Kidney (tissue), 14 donors: ENCODE data around the gene MORC3. TPM values are rescaled to one million over a fixed set of nuclear protein-coding genes. Genes with fewer than 3 reads are reported as not detected.
"Not testable (repeated sequence)": the region's sequence is repeated elsewhere in the genome, so short reads cannot be mapped to it uniquely, and the experiment has no call there.

Experiments used
- DNase-seq, 5 donors: peaks; one replicate each; pipeline ENCODE4 v3.0.0-alpha.2; 2013 to 2020
- FAIRE-seq: peaks from 2 replicates; lab custom pipeline; 2012; peaks lifted over from hg19 to GRCh38; lab: Jason Lieb, UNC
- H3K27ac ChIP-seq, 2 donors: one replicate each; pipeline ENCODE4 v1.7.0; 2013; ENCODE audit warnings: low read depth in 2 of 2, low read length in 2 of 2, inconsistent platforms in 1 of 2
- H3K27me3 ChIP-seq: one replicate; pipeline ENCODE4 v1.7.1; 2013; ENCODE audit warnings: low read length, inconsistent platforms; ENCODE audit not compliant: control insufficient read depth, insufficient read depth
- H3K36me3 ChIP-seq, 3 donors: one replicate each; pipeline versions ENCODE4 v1.7.0 to v1.7.1; 2013; ENCODE audit warnings: low read length in 3 of 3, control low read depth in 1 of 3, inconsistent platforms in 1 of 3; ENCODE audit not compliant: insufficient read depth in 3 of 3, control insufficient read depth in 2 of 3
- H3K4me1 ChIP-seq, 3 donors: one replicate each; pipeline versions ENCODE4 v1.7.0 to v1.7.1; 2013; ENCODE audit warnings: low read length in 3 of 3, inconsistent platforms in 1 of 3, low read depth in 1 of 3; ENCODE audit not compliant: control insufficient read depth in 2 of 3, insufficient read depth in 2 of 3
- H3K4me3 ChIP-seq, 3 donors: one replicate each; pipeline versions ENCODE4 v1.7.0 to v1.8.1; 2013; ENCODE audit warnings: low read length in 3 of 3, control low read depth in 1 of 3, inconsistent platforms in 1 of 3
- H3K9ac ChIP-seq, 3 donors: one replicate each; pipeline versions ENCODE4 v1.7.0 to v1.7.1; 2013; ENCODE audit warnings: low read length in 3 of 3, control low read depth in 1 of 3, inconsistent platforms in 1 of 3
- H3K9me3 ChIP-seq, 3 donors: one replicate each; pipeline versions ENCODE4 v1.7.0 to v1.7.1; 2013; ENCODE audit warnings: low read length in 3 of 3, control low read depth in 1 of 3, inconsistent platforms in 1 of 3; ENCODE audit not compliant: control insufficient read depth in 2 of 3, insufficient read depth in 1 of 3
- intact Hi-C: fragments of 100-400 bp; cut with DNase I; formaldehyde crosslinking; loops from one replicate; pipeline ENCODE4 v1.11.1; 2022
- polyA plus RNA-seq: library from polyadenylated mRNA; stranded (reverse); fragments of 350-450 nt; fragmentation: Illumina TruSeq; extraction: RNeasy Lipid Tissue Mini Kit (QIAGEN cat#74804); gene quantifications from one replicate; pipeline ENCODE4 v1.2.3, GENCODE V29; 2014; ENCODE audit warnings: low read depth, low replicate concordance; ENCODE audit not compliant: insufficient read depth
- total RNA-seq: library from RNA; stranded (reverse); fragmentation: NEBNext Ultra II Directional; extraction: Animal tissue kit (Norgen Biotek cat#: 25700); gene quantifications from one replicate; pipeline ENCODE4 v1.2.1, GENCODE V29; 2021
- TF ChIP-seq, protein P1 (sequence below): IDR thresholded peaks from 3 replicates; pipeline ENCODE4 v1.5.1; 2012; ENCODE audit warnings: mild to moderate bottlenecking, moderate library complexity, borderline replicate concordance; ENCODE audit not compliant: insufficient read depth; ENCODE audit errors: extremely low read depth
- donor health status: control.
- donor health status: control.
- donor health status: control.
- donor health status: control.
- donor health status: control.
- donor health status: DM: yes; HTN: yes; CAD: no.
- donor health status: Normal renal cell carcinoma (clear cell type).

The MORC3 gene
- total and polyA plus RNA-seq, 2 donors from 2014 or later: 6.6 to 32.4 TPM

DNA sequence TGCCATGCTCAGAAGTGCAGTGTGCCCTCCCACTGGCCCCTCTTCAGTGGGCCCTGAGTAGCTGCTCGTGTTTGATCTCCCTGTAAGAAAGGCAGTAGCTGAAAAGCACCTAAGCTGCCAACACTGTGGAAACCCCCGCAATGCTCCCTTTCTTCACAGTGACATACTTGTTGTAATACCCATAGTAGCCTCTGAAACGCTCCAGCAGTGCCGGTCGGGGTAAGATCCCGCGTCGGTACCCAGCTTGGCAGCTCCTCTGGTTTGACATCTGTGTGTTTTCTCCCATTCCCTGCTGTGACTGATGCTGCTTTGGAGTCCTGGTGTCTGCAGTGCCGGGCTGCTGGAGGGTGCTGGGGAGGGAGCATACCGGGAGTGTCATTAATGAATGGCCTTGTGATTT lies 68.8 kb downstream of the MORC3 start:
- Histone ChIP-seq H3K27ac (no peak overlapping the region), H3K4me1 (no peaks in the 10 kb centered on the region), H3K4me3 (no peak overlapping the region), H3K9ac (no peak overlapping the region), H3K27me3 (no peaks in the 10 kb centered on the region), H3K36me3 (no peaks in the 10 kb centered on the region), H3K9me3 (no peaks in the 10 kb centered on the region)
- DNase-seq (peak in 2 of 5 donors; percentile 32 to 35), FAIRE-seq (no peak)
- TF ChIP-seq, protein P1, sequence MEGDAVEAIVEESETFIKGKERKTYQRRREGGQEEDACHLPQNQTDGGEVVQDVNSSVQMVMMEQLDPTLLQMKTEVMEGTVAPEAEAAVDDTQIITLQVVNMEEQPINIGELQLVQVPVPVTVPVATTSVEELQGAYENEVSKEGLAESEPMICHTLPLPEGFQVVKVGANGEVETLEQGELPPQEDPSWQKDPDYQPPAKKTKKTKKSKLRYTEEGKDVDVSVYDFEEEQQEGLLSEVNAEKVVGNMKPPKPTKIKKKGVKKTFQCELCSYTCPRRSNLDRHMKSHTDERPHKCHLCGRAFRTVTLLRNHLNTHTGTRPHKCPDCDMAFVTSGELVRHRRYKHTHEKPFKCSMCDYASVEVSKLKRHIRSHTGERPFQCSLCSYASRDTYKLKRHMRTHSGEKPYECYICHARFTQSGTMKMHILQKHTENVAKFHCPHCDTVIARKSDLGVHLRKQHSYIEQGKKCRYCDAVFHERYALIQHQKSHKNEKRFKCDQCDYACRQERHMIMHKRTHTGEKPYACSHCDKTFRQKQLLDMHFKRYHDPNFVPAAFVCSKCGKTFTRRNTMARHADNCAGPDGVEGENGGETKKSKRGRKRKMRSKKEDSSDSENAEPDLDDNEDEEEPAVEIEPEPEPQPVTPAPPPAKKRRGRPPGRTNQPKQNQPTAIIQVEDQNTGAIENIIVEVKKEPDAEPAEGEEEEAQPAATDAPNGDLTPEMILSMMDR: no peak
- intact Hi-C loops: no loop called here

DNA sequence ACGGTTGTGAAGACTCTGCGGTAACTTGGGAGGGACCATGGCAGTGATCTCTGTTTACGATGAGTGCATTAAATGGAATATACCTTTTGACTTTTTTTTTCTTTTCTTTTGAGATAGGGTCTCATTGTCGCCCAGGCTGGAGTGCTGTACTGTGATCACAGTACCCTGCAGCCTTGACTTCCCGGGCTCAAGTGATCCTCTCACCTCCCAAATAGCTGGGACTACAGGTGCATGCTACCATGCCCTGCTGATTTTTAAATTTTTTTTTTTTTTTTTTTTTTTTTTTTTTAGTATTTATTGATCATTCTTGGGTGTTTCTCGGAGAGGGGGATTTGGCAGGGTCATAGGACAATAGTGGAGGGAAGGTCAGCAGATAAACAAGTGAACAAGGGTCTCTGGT lies 71.7 kb downstream of the MORC3 start:
- H3K9ac ChIP-seq, H3K27me3 ChIP-seq, H3K9me3 ChIP-seq, H3K4me3 ChIP-seq, DNase-seq, H3K4me1 ChIP-seq, H3K27ac ChIP-seq, H3K36me3 ChIP-seq, FAIRE-seq, intact Hi-C loops: not testable (repeated sequence)

DNA sequence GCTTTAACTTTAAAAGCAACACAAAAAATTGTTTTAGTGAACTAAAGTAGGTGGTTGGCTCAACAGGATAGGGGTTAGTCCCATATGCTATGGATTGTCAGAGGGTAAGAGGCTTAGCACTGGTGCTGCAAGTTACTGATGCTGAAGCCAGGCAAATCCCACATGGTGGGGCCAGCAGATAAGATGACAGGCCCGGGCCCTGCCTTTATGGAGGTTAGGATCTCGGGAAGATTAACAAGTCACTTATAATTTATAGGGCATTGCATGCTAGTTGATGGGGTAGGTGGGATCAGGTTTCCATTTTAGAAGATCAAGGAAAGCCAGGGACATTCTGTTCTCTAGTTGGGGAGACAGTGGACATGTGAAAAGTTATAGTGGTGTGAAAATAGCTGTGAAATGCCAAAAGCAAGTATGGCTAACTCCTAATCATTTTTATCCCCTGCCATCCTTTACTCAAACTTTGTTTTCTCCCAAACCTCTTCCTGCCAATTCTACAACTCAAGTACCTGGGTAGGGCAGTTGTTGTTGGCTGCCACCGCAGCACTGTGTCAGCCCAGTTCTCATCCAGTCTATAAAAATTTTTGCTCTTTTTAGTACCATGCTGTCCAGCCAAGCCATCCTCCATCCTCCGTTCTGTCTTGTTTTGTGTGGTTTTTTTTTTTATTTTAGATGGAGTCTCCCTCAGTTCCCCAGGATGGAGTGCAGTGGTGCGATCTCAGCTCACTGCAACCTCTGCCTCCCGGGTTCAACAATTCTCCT lies 75.5 kb downstream of the MORC3 start:
- no peak for FAIRE-seq
- Histone ChIP-seq H3K4me1 (no peaks in the 10 kb centered on the region), H3K36me3 (no peaks in the 10 kb centered on the region), H3K4me3 (no peak overlapping the region), H3K27ac (no peak overlapping the region), H3K9me3 (no peaks in the 10 kb centered on the region), H3K9ac (no peak overlapping the region), H3K27me3 (no peaks in the 10 kb centered on the region)
- TF ChIP-seq, protein P1: no peak
- intact Hi-C loops: no loop called here
- DNase-seq: peak in 3 of 5 donors; percentile 22 to 34 (median 34)

DNA sequence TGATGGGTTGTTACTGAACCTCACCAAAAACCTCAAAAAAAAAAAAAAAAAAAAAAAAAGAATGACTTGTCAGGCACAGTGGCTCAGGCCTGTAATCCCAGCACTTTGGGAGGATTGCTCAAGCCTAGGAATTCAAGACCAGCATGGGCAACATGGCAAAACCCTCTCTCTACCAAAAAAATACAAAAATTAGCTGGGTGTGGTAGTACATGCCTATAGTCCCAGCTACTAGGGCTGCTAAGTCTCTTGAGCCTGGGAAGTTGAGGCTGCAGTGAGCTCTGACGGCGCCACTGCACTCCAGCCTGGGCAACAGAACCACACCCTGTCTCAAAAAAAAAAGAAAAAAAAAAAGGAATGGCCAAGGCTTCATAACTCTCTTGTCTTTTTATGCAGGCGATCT lies 76.3 kb downstream of the MORC3 start:
- no peaks in the 10 kb centered on the region for H3K4me1 ChIP-seq
- TF ChIP-seq, protein P1: no peak
- FAIRE-seq: no peak
- H3K36me3 ChIP-seq: no peaks in the 10 kb centered on the region
- H3K4me3 ChIP-seq: no peak overlapping the region
- H3K27ac ChIP-seq: no peak overlapping the region
- intact Hi-C loops: no loop called here
- no peaks in the 10 kb centered on the region for H3K27me3 ChIP-seq
- no peak overlapping the region for H3K9ac ChIP-seq
- H3K9me3 ChIP-seq: no peaks in the 10 kb centered on the region
- DNase-seq: no peak
